Large intestine (tissue), 3 donors: ENCODE measurements around the gene SLC11A1. TPM values are rescaled to one million over a fixed set of nuclear protein-coding genes. Genes with fewer than 3 reads are reported as not detected.

ENCODE experiments used
- DNase-seq, 2 donors: peaks; one replicate each; pipeline versions ENCODE4 v3.0.0 to v3.0.0-alpha.2; 2013
- H3K27ac ChIP-seq: one replicate; pipeline ENCODE4 v1.5.1; 2013; ENCODE audit warnings: low read length
- H3K27me3 ChIP-seq: 2 replicates; pipeline ENCODE4 v1.6.1; 2013; ENCODE audit warnings: low read length; ENCODE audit not compliant: control insufficient read depth, insufficient read depth
- H3K36me3 ChIP-seq: 2 replicates; pipeline ENCODE4 v1.6.1; 2013; ENCODE audit warnings: low read length; ENCODE audit not compliant: control insufficient read depth, insufficient read depth
- H3K4me1 ChIP-seq: one replicate; pipeline ENCODE4 v1.6.1; 2013; ENCODE audit warnings: low read length; ENCODE audit not compliant: control insufficient read depth, insufficient read depth
- H3K4me3 ChIP-seq: one replicate; pipeline ENCODE4 v1.5.1; 2013; ENCODE audit warnings: low read length
- H3K9me3 ChIP-seq: one replicate; pipeline ENCODE4 v1.6.1; 2013; ENCODE audit warnings: mild to moderate bottlenecking, low read depth, low read length, moderate library complexity; ENCODE audit not compliant: control insufficient read depth
- WGBS: methylation state at CpG from one replicate; pipeline ENCODE4 v1.1.5; 2013; ENCODE audit warnings: low lambda C conversion rate; ENCODE audit not compliant: insufficient coverage; 5-methylcytosine and 5-hydroxymethylcytosine counted together
- polyA plus RNA-seq: library from polyadenylated mRNA; unstranded; fragments of 120-200 nt; gene quantifications from one replicate; pipeline ENCODE4 v1.2.1, GENCODE V29; 2013

SLC11A1 gene
- polyA plus RNA-seq, 1 donor, result 0.84 TPM

GRCh38 chr2:218367415-218368149 lies 14.5 kb upstream of the SLC11A1 start:
- H3K4me3 ChIP-seq, result peak overlapping the region; percentile 60
- WGBS, result no CpG with 5 or more reads among the region's 60 CpGs
- no peaks in the 10 kb centered on the region for H3K9me3 ChIP-seq
- DNase-seq, result peak; percentile 93 to 94
- H3K4me1 ChIP-seq, result peaks cover 7% of the 10 kb centered on the region
- no peaks in the 10 kb centered on the region for H3K36me3 ChIP-seq
- no peaks in the 10 kb centered on the region for H3K27me3 ChIP-seq
- H3K27ac ChIP-seq, result peak overlapping the region; percentile 80

GRCh38 chr2:218368150-218368528 lies 13.9 kb upstream of the SLC11A1 start:
- no peaks in the 10 kb centered on the region for H3K36me3 ChIP-seq
- H3K27ac ChIP-seq, result peak overlapping the region; percentile 80
- peaks cover 7% of the 10 kb centered on the region for H3K4me1 ChIP-seq
- WGBS, result 69% methylated on average over 2 of the region's 21 CpGs
- DNase-seq, result no peak
- no peaks in the 10 kb centered on the region for H3K9me3 ChIP-seq
- no peaks in the 10 kb centered on the region for H3K27me3 ChIP-seq
- H3K4me3 ChIP-seq, result peak overlapping the region; percentile 60

GRCh38 chr2:218368621-218369153 lies 13.4 kb upstream of the SLC11A1 start:
- no peak for DNase-seq
- Histone ChIP-seq H3K4me3 (no peak overlapping the region), H3K4me1 (peaks cover 7% of the 10 kb centered on the region), H3K27ac (no peak overlapping the region), H3K9me3 (no peaks in the 10 kb centered on the region), H3K27me3 (no peaks in the 10 kb centered on the region), H3K36me3 (no peaks in the 10 kb centered on the region)
- no CpG with 5 or more reads among the region's 27 CpGs for WGBS

DNA sequence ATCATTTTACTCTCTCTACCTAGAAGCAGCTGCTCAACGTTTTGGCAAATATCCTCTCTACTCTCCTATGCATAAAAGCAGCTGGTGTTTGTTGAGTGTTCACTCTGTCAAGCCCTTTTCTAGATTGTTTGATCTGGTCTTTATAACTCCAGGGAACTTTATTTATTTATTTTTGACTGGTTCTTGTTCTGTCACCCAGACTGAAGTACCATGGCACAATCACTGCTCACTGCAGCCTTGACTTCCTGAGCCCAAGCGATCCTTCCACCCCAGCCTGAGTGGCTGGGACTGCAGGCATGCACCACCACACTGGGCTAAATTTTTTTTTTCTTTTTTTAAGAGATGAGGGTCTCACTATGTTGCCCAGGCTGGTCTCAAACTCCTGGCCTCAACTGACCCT lies 12.7 kb upstream of the SLC11A1 start:
- WGBS, result no CpG with 5 or more reads among the region's 2 CpGs

GRCh38 chr2:218370410-218371063 lies 11.5 kb upstream of the SLC11A1 start:
- Histone ChIP-seq H3K27ac (no peak overlapping the region), H3K36me3 (no peaks in the 10 kb centered on the region), H3K27me3 (no peaks in the 10 kb centered on the region), H3K4me1 (peaks cover 7% of the 10 kb centered on the region), H3K9me3 (no peaks in the 10 kb centered on the region), H3K4me3 (no peak overlapping the region)
- no peak for DNase-seq
- WGBS, result 64% methylated on average over 3 of the region's 11 CpGs

More for the DNA sequence above, 12.7 kb upstream of the SLC11A1 start:
- no peaks in the 10 kb centered on the region for H3K9me3 ChIP-seq
- no peaks in the 10 kb centered on the region for H3K36me3 ChIP-seq
- DNase-seq, result no peak
- no peak overlapping the region for H3K27ac ChIP-seq
- no peaks in the 10 kb centered on the region for H3K27me3 ChIP-seq
- H3K4me1 ChIP-seq, result peaks cover 7% of the 10 kb centered on the region
- no peak overlapping the region for H3K4me3 ChIP-seq

GRCh38 chr2:218371983-218372350 lies 10.1 kb upstream of the SLC11A1 start:
- H3K36me3 ChIP-seq, result no peaks in the 10 kb centered on the region
- H3K4me3 ChIP-seq, result no peak overlapping the region
- DNase-seq, result no peak
- no peak overlapping the region for H3K27ac ChIP-seq
- H3K9me3 ChIP-seq, result no peaks in the 10 kb centered on the region
- no peaks in the 10 kb centered on the region for H3K27me3 ChIP-seq
- H3K4me1 ChIP-seq, result peaks cover 7% of the 10 kb centered on the region

GRCh38 chr2:218374795-218375194 lies 7.3 kb upstream of the SLC11A1 start:
- H3K27me3 ChIP-seq, result no peaks in the 10 kb centered on the region
- 100% methylated on average over 1 of the region's 4 CpGs for WGBS
- H3K27ac ChIP-seq, result no peak overlapping the region

DNA sequence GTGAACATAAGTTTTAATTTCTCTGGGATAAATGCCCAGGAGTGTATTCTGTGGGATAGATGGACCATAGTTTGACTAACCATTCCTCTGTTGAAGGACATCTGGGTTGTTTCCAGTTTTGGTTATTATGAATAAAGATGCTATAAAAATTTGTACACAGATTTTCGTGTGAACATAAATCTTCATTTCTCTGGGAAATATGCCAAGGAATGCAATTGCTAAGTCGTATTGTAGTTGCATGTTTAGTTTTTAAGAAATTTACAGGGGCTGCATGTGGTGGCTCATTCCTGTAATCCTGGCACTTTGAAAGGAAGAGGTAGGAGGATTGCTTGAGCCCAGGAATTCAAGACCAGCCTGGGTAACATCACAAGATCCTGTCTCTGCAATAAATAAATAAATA lies 6.9 kb upstream of the SLC11A1 start:
- no peak overlapping the region for H3K27ac ChIP-seq
- no peaks in the 10 kb centered on the region for H3K9me3 ChIP-seq
- no peaks in the 10 kb centered on the region for H3K36me3 ChIP-seq
- no peaks in the 10 kb centered on the region for H3K4me1 ChIP-seq
- peak in 1 of 2 donors; percentile 12 for DNase-seq
- no peaks in the 10 kb centered on the region for H3K27me3 ChIP-seq
- H3K4me3 ChIP-seq, result no peak overlapping the region
- 40% methylated on average over 1 of the region's 2 CpGs for WGBS

More at GRCh38 chr2:218374795-218375194, 7.3 kb upstream of the SLC11A1 start:
- no peaks in the 10 kb centered on the region for H3K4me1 ChIP-seq
- H3K9me3 ChIP-seq, result no peaks in the 10 kb centered on the region
- no peak for DNase-seq
- no peak overlapping the region for H3K4me3 ChIP-seq
- H3K36me3 ChIP-seq, result no peaks in the 10 kb centered on the region

DNA sequence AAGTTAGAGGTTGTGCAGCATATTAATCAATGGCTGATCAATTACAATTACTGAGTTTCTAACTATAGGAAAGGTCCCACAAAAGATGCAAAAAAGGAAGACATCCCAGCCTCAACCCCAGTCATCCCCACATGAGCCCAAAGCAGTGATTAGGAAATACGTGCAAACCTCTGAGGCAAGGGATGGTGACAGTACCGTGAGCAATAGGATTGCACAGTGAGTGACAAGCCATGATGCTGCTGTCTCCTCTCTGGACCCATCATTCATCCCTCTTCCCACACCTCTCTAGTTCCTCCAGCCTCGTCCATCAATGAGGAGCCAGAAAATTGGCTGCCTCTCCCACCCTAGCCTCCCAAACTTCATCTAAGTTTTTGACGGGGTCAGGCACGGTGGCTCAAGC lies 4.0 kb upstream of the SLC11A1 start:
- Histone ChIP-seq H3K4me3 (no peak overlapping the region), H3K4me1 (no peaks in the 10 kb centered on the region), H3K27me3 (no peaks in the 10 kb centered on the region), H3K36me3 (no peaks in the 10 kb centered on the region), H3K27ac (no peak overlapping the region), H3K9me3 (no peaks in the 10 kb centered on the region)
- no peak for DNase-seq
- 80% methylated on average over 1 of the region's 5 CpGs for WGBS

- no peaks in the 10 kb centered on the region for H3K4me1 ChIP-seq
- H3K4me3 ChIP-seq, result no peak overlapping the region
- no peak overlapping the region for H3K27ac ChIP-seq
These were observed 712 bp downstream of the SLC11A1 start for GRCh38 chr2:218382785-218383184.

More at GRCh38 chr2:218382785-218383184, 712 bp downstream of the SLC11A1 start:
- WGBS, result no CpG with 5 or more reads among the region's 6 CpGs
- H3K27me3 ChIP-seq, result no peaks in the 10 kb centered on the region
- no peaks in the 10 kb centered on the region for H3K9me3 ChIP-seq
- DNase-seq, result no peak
- H3K36me3 ChIP-seq, result no peaks in the 10 kb centered on the region
